Activated B cell treated with CpG ODN at 0.5 μM for 24 hours (primary cell): Measurements from ENCODE around the gene GRIP1. TPM values are rescaled to one million over a fixed set of nuclear protein-coding genes. Genes with fewer than 3 reads are reported as not detected.

Experiments used
- ATAC-seq: fragments of 200-7000 bp; cut with Tn5 transposase; one replicate; pipeline ENCODE4 v1.10.0; 2021; ENCODE audit warnings: low read depth, mild to moderate bottlenecking, moderate library complexity
- CTCF ChIA-PET: fragments of 350-600 bp; sonication (Branson Sonifier 250); formaldehyde crosslinking; loops from one replicate; lab custom pipeline; 2021; ENCODE audit warnings: antibody characterized with exemption; lab: Charles Lee
- POLR2A ChIA-PET: fragments of 350-600 bp; sonication (Branson Sonifier 250); formaldehyde crosslinking; loops from one replicate; lab custom pipeline; 2021; ENCODE audit warnings: antibody characterized with exemption; lab: Charles Lee
- DNase-seq: peaks from one replicate; pipeline ENCODE4 v3.0.0; 2022
- H3K27ac Mint-ChIP-seq: one replicate; pipeline ENCODE4 v1.8.0; 2020; ENCODE audit warnings: mixed read lengths
- H3K27me3 Mint-ChIP-seq: one replicate; pipeline ENCODE4 v1.8.0; 2021; ENCODE audit warnings: mixed read lengths
- H3K36me3 Mint-ChIP-seq: one replicate; pipeline ENCODE4 v1.8.0; 2021; ENCODE audit warnings: low read depth, mixed read lengths
- H3K4me1 Mint-ChIP-seq: one replicate; pipeline ENCODE4 v1.8.0; 2021; ENCODE audit warnings: mixed read lengths
- H3K4me3 Mint-ChIP-seq: one replicate; pipeline ENCODE4 v1.8.0; 2020; ENCODE audit warnings: mild to moderate bottlenecking, mixed read lengths
- H3K9me3 Mint-ChIP-seq: one replicate; pipeline ENCODE4 v1.8.0; 2020; ENCODE audit warnings: mixed read lengths
- CTCF ChIP-seq: fragments of 200-600 bp; IDR thresholded peaks from one replicate; pipeline ENCODE4 v1.8.0; 2022; ENCODE audit warnings: antibody characterized with exemption, mild to moderate bottlenecking
- intact Hi-C: fragments of 100-400 bp; cut with micrococcal nuclease; formaldehyde crosslinking; loops from one replicate; pipeline ENCODE4 v1.15.1; 2024
- total RNA-seq: library from RNA; stranded (reverse); gene quantifications from 2 replicates; pipeline ENCODE4 v1.2.3, GENCODE V29; 2022

GRIP1 gene
- total RNA-seq, 1 donor from 2014 or later = 0.49 TPM

- DNase-seq (no peak), ATAC-seq (no peak)
- Mint-ChIP-seq H3K4me1 (peaks cover 18% of the 10 kb centered on the region), H3K36me3 (no peaks in the 10 kb centered on the region), H3K27me3 (no peaks in the 10 kb centered on the region), H3K9me3 (no peaks in the 10 kb centered on the region), H3K4me3 (no peak overlapping the region), H3K27ac (no peak overlapping the region)
- ChIA-PET POLR2A (no interaction called here), CTCF (no interaction called here)
- intact Hi-C loops = no loop called here
- TF ChIP-seq CTCF = no peak
Observed at GRCh38 chr12:66603981-66604479, 74.8 kb downstream of the GRIP1 start.

GRCh38 chr12:66603461-66603860, 75.4 kb downstream of the GRIP1 start:
- Mint-ChIP-seq H3K27me3 (no peaks in the 10 kb centered on the region), H3K36me3 (no peaks in the 10 kb centered on the region), H3K27ac (no peak overlapping the region), H3K9me3 (no peaks in the 10 kb centered on the region), H3K4me3 (no peak overlapping the region), H3K4me1 (peaks cover 24% of the 10 kb centered on the region)
- TF ChIP-seq CTCF = no peak
- no peak for ATAC-seq
- DNase-seq = no peak
- intact Hi-C loops = no loop called here
- ChIA-PET POLR2A (no interaction called here), CTCF (no interaction called here)

- Mint-ChIP-seq H3K9me3 (no peaks in the 10 kb centered on the region), H3K4me3 (no peak overlapping the region), H3K36me3 (no peaks in the 10 kb centered on the region), H3K27me3 (no peaks in the 10 kb centered on the region), H3K4me1 (peaks cover 28% of the 10 kb centered on the region), H3K27ac (no peak overlapping the region)
- ChIA-PET POLR2A (no interaction called here), CTCF (no interaction called here)
- intact Hi-C loops = no loop called here
- ATAC-seq = no peak
- no peak for TF ChIP-seq CTCF
- no peak for DNase-seq
Observed at GRCh38 chr12:66602483-66603143, 76.3 kb downstream of the GRIP1 start.

GRCh38 chr12:66600903-66601302, 78.0 kb downstream of the GRIP1 start:
- ATAC-seq (no peak), DNase-seq (no peak)
- TF ChIP-seq CTCF = no peak
- intact Hi-C loops = no loop called here
- Mint-ChIP-seq H3K27me3 (no peaks in the 10 kb centered on the region), H3K27ac (no peak overlapping the region), H3K36me3 (no peaks in the 10 kb centered on the region), H3K9me3 (no peaks in the 10 kb centered on the region), H3K4me1 (peaks cover 28% of the 10 kb centered on the region), H3K4me3 (no peak overlapping the region)
- POLR2A ChIA-PET = no interaction called here
- CTCF ChIA-PET = no interaction called here

- intact Hi-C loops = no loop called here
- no peak for TF ChIP-seq CTCF
- DNase-seq (no peak), ATAC-seq (no peak)
- Mint-ChIP-seq H3K36me3 (no peaks in the 10 kb centered on the region), H3K27ac (no peak overlapping the region), H3K9me3 (no peaks in the 10 kb centered on the region), H3K4me1 (peaks cover 28% of the 10 kb centered on the region), H3K27me3 (no peaks in the 10 kb centered on the region), H3K4me3 (no peak overlapping the region)
- ChIA-PET CTCF (no interaction called here), POLR2A (no interaction called here)
Observed at GRCh38 chr12:66599816-66600215, 79.1 kb downstream of the GRIP1 start.
